Adrenal gland (tissue), 5 donors: ENCODE results near the gene TSKS.

Experiments
- CTCF ChIP-seq, 6 experiments: fragments of 450-650 bp in 4 of 6; fragments of 200-600 bp in 2 of 6; sonication (generic) in 1 of 6; IDR thresholded peaks; 1 replicate in 5 of 6; 2 replicates in 1 of 6; pipeline versions ENCODE4 v1.5.1 to v1.8.0; 2016 to 2021; ENCODE audit warnings: antibody characterized with exemption in 6 of 6, mild to moderate bottlenecking in 2 of 6, moderate library complexity in 1 of 6
- POLR2A ChIP-seq, 2 donors: fragments of 450-650 bp; IDR thresholded peaks; one replicate each; pipeline ENCODE4 v1.6.1; 2017; ENCODE audit warnings: antibody characterized with exemption in 2 of 2, mild to moderate bottlenecking in 2 of 2, moderate library complexity in 1 of 2
- donor health status: DM: no; HTN: no; CAD: no.

GRCh38 chr19:49727217-49728030 lies 35.7 kb downstream of the TSKS start:
- TF ChIP-seq POLR2A (IDR thresholded peaks at IDR 0.05) (peak in 1 of 2 donors; percentile 67), CTCF (IDR thresholded peaks at IDR 0.05) (no peak)
